OCI-LY7 (cell line): Measurements from ENCODE around the gene DUSP7. TPM values are rescaled to one million over a fixed set of nuclear protein-coding genes. Genes with fewer than 3 reads are reported as not detected.

Source experiments
- BruUV-seq: library from RNA; stranded (reverse); fragments of 400-500 nt; replicated peaks from 2 replicates; lab custom pipeline; 2021; lab: Mats Ljungman, UMichigan
- CTCF ChIA-PET: fragments of 300-600 bp; sonication (Branson Sonifier 250); formaldehyde crosslinking; loops from one replicate; lab custom pipeline; 2022; ENCODE audit warnings: antibody characterized with exemption; ENCODE audit not compliant: unreplicated experiment; lab: Charles Lee
- POLR2A ChIA-PET: fragments of 300-600 bp; sonication (Branson Sonifier 250); formaldehyde crosslinking; loops from one replicate; lab custom pipeline; 2022; ENCODE audit warnings: antibody characterized with exemption; lab: Charles Lee
- DNase-seq: peaks from one replicate; pipeline ENCODE4 v3.0.0-alpha.2; 2015; ENCODE audit warnings: low spot score
- H2AFZ ChIP-seq: fragments of 200-600 bp; sonication (generic), shearing (Covaris generic); 2 replicates; pipeline ENCODE4 v1.6.1; 2014; ENCODE audit warnings: mild to moderate bottlenecking, antibody characterized with exemption, low read length, moderate library complexity
- H3K27ac ChIP-seq: fragments of 200-600 bp; sonication (generic); 2 replicates; pipeline ENCODE4 v1.5.1; 2014; ENCODE audit warnings: mixed run types, low read depth, mild to moderate bottlenecking, moderate library complexity, low read length, inconsistent platforms; ENCODE audit not compliant: poor library complexity, severe bottlenecking
- H3K36me3 ChIP-seq: fragments of 200-600 bp; sonication (generic); 2 replicates; pipeline ENCODE4 v1.6.1; 2014; ENCODE audit warnings: mild to moderate bottlenecking, antibody characterized with exemption, low read length, moderate library complexity, mixed read lengths; ENCODE audit not compliant: insufficient read depth
- H3K4me1 ChIP-seq: fragments of 200-600 bp; sonication (generic); 2 replicates; pipeline ENCODE4 v1.5.1; 2014; ENCODE audit warnings: mild to moderate bottlenecking, low read length; ENCODE audit not compliant: insufficient read depth, poor library complexity, severe bottlenecking
- H3K4me2 ChIP-seq: fragments of 200-600 bp; sonication (generic); 2 replicates; pipeline ENCODE4 v1.6.1; 2014; ENCODE audit warnings: mild to moderate bottlenecking, low read length
- H3K4me3 ChIP-seq: fragments of 200-600 bp; sonication (generic); 2 replicates; pipeline ENCODE4 v1.5.1; 2014; ENCODE audit warnings: mild to moderate bottlenecking, low read depth, low read length; ENCODE audit not compliant: poor library complexity, severe bottlenecking
- H3K79me2 ChIP-seq: fragments of 200-600 bp; sonication (generic); 2 replicates; pipeline ENCODE4 v1.6.1; 2016; ENCODE audit warnings: low read depth, mild to moderate bottlenecking, low read length, moderate library complexity, mixed read lengths; ENCODE audit not compliant: insufficient read depth
- H3K9me2 ChIP-seq: fragments of 200-600 bp; sonication (generic); 2 replicates; pipeline ENCODE4 v1.6.1; 2016; ENCODE audit warnings: mild to moderate bottlenecking, low read length, mixed read lengths; ENCODE audit not compliant: insufficient read depth
- H3K9me3 ChIP-seq: fragments of 200-600 bp; sonication (generic); 2 replicates; pipeline ENCODE4 v1.6.1; 2014; ENCODE audit warnings: mild to moderate bottlenecking, mixed run types, low read length, mixed read lengths
- H4K20me1 ChIP-seq: fragments of 200-600 bp; sonication (generic); 2 replicates; pipeline ENCODE4 v1.6.1; 2014; ENCODE audit warnings: mild to moderate bottlenecking, antibody characterized with exemption, low read length, moderate library complexity, mixed read lengths; ENCODE audit not compliant: insufficient read depth
- CTCF ChIP-seq: fragments of 200-600 bp; sonication (generic); conservative IDR thresholded peaks from 2 replicates; pipeline ENCODE4 v1.5.1; 2014; ENCODE audit warnings: mild to moderate bottlenecking, antibody characterized with exemption, low read length, moderate library complexity, mixed read lengths
- EZH2phosphoT487 ChIP-seq: fragments of 200-600 bp; sonication (generic); IDR thresholded peaks from 2 replicates; pipeline ENCODE4 v1.6.1; 2018; ENCODE audit warnings: low read depth, borderline replicate concordance, mild to moderate bottlenecking, mixed run types, antibody characterized with exemption, low read length, moderate library complexity, mixed read lengths
- intact Hi-C: fragments of 100-400 bp; cut with micrococcal nuclease; formaldehyde crosslinking; loops from one replicate; pipeline ENCODE4 v1.10.0; 2022; ENCODE audit not compliant: unreplicated experiment
- total RNA-seq, 2 experiments: library from RNA; depleted of rRNA in 1 of 2; stranded (reverse); fragments of >200 nt in 1 of 2; shearing (Covaris generic) in 1 of 2; gene quantifications; 2 replicates each; pipeline ENCODE4 v1.2.3, GENCODE V29; 2014 to 2022

DUSP7 gene
- total RNA-seq, 2 experiments from 2014 or later: 11.4 to 14.4 TPM

GRCh38 chr3:52054661-52055511 is 1.5 kb downstream of the DUSP7 start:
- intact Hi-C loops: no loop called here
- Histone ChIP-seq H3K4me1 (peaks cover 41% of the 10 kb centered on the region), H3K4me3 (peak overlapping the region; percentile 73), H3K9me3 (no peaks in the 10 kb centered on the region), H3K4me2 (peak overlapping the region; percentile 93), H3K9me2 (no peaks in the 10 kb centered on the region), H3K79me2 (no peaks in the 10 kb centered on the region), H2AFZ (peak overlapping the region; percentile 13; the same call in 1 of the 2 replicates), H3K36me3 (peaks cover 35% of the 10 kb centered on the region; the same call in 1 of the 2 replicates), H4K20me1 (no peaks in the 10 kb centered on the region), H3K27ac (no peak overlapping the region)
- DNase-seq: peak; percentile 15
- ChIA-PET CTCF (interaction anchor here (0.6 kb wide), 1 partner anchor 32 kb away, joined by 3 read pairs; no protein-coding TSS in a partner anchor), POLR2A (interaction anchor here (0.8 kb wide), 1 partner anchor 170 kb away, joined by 3 read pairs; no protein-coding TSS in a partner anchor)
- no TSS peak for BruUV-seq
- TF ChIP-seq CTCF (peak; percentile 78), EZH2phosphoT487 (no peak)

- POLR2A ChIA-PET: interaction anchor here (0.7 to 1.2 kb wide), 2 partner anchors 22 to 49 kb away, joined by 3 read pairs; no protein-coding TSS in a partner anchor
- TF ChIP-seq CTCF (peak; percentile 60), EZH2phosphoT487 (no peak)
- CTCF ChIA-PET: no interaction called here
These were observed 2.8 kb downstream of the DUSP7 start for GRCh38 chr3:52053307-52054304.

More at GRCh38 chr3:52053307-52054304, 2.8 kb downstream of the DUSP7 start:
- Histone ChIP-seq H3K9me2 (no peaks in the 10 kb centered on the region), H3K27ac (peak overlapping the region; percentile 38), H3K4me3 (no peak overlapping the region), H4K20me1 (no peaks in the 10 kb centered on the region), H2AFZ (no peak overlapping the region), H3K4me2 (peak overlapping the region; percentile 40), H3K4me1 (peaks cover 41% of the 10 kb centered on the region), H3K36me3 (peaks cover 44% of the 10 kb centered on the region; the same call in 1 of the 2 replicates), H3K79me2 (no peaks in the 10 kb centered on the region), H3K9me3 (no peaks in the 10 kb centered on the region)
- intact Hi-C loops: loop anchor here (1.0 kb wide), 3 partner anchors 52 to 91 kb away; no protein-coding TSS in a partner anchor
- DNase-seq: peak; percentile 44
- no TSS peak for BruUV-seq
